HG03066 (cell line): ENCODE data around the gene CEP41.

Experiments used
- ATAC-seq: cut with Tn5 transposase; IDR thresholded peaks from one replicate; pipeline ENCODE4 v1.9.1; 2021; ENCODE audit warnings: low read depth; ENCODE audit not compliant: unreplicated experiment

CEP41 gene

DNA sequence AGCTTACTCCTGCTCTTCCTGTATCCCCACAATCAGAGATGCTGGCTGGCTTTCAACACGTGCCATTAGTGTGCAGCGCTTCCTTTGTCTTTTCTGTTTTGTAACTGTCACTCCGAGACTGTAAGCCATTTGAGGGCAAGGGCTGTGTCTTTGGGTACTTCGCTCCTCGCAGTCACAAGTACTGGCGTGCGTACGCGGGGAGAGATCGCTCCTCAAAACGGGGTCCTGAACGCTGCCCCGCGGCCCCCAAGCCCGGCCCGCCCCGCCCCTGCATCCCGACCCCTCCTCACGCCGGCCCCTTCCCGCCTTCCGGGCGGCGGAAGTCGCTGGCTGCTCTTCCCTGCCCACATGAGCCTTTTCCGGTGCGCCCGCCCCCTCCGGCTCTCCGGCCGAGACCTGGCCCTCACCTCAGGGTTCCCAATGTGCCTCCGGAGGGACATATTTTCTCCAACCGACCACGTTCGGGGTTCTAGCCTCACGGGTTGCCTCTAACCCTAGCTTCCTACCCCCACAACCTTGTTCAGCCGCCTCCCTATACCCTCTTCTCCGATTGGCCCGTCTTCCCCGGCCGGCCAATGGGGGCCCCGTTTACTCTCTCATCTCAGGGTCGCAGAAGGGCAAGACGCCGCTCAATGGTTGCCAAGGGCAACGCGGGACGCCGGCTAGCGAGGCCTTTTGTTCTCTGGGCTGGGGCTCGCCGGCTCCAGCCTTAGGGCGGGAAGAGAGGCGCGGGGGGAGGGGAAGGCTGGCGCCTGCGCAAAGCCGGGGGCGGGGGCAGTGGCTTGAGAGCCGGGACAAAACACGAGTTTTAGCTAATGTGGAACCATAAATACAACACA lies at the start of gene CEP41:
CEP41 (minus strand) TSS at position 490 of the 839 bp plus-strand sequence; CDS start at position 440, 50 bp downstream.
- ATAC-seq: peak; percentile 99

GRCh38 chr7:130490311-130490791 lies 49.5 kb upstream of the CEP41 start:
- no peak for ATAC-seq

DNA sequence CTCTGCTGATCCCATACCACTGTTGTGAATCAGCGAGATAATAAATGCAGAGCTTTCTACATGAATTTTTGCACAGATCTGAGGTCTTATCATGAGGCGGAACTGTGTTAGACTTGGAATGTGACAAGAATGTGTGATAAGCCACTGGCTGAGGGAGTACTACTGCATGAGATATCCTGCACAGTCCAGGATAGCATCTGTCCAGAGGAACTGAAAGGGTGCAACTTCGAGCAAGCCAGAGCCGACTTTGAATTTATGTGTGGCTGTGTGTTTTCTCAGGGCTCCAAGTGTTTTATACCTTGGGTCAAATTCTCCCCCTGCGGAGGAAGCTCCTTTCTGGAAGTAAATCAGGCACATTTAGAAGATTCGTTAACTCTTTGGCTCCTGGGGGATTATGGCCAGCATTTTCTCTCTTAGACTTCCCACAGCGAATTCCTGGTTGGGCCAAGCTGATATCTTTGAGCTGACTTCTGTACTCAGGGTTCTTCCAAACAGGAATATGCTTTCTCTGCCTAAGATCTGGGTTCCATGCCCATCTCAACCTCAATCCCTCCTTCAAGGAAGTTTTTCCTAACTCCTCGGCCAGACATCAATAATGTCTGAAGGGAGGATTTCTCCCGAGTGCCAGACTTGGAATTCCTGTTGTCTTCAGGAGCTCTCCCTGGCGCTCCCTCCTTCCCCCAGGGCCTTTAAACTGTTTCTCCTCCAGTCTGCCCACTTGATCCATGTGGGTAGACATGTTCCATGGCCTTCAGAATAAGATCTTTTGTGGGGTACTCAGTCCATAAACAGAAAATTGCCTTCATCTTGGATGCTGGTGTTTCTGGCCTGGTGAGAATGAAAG lies 48.5 kb upstream of the CEP41 start:
- ATAC-seq: no peak

DNA sequence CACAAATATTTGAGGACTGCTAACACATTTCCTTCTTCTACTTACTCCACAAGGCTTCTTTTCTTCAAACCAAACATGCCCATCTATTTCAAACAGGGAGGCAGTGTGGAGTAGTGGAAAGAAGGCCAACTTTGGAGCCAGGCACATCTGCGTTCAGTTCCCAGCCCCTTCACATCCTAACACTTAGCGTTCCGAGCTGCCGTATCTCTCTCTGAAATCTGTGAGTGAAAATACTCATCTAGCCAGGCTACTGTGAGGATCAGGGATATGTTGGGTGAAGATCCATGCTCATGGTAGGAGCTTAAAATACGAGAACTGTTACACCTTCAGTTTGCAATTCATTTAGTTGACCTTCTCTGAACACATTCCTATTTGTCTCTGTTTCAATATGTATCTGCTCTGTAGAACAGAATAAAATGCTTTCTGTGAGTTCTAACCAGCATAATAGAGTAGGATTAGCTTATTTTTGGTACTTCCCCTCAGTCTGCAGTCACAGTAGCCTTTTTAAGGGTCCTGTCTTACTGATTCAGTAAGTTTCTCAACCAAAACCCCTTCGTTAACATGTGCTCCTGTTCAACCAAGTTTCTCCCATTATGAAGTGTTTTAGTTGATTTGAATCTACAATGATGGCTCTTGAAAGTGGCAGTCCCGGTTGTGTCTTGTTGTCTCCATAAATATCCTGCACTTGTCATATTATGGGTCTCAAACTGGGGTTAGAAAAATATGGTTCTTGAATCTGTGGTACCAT lies 47.8 kb upstream of the CEP41 start:
- ATAC-seq: no peak

DNA sequence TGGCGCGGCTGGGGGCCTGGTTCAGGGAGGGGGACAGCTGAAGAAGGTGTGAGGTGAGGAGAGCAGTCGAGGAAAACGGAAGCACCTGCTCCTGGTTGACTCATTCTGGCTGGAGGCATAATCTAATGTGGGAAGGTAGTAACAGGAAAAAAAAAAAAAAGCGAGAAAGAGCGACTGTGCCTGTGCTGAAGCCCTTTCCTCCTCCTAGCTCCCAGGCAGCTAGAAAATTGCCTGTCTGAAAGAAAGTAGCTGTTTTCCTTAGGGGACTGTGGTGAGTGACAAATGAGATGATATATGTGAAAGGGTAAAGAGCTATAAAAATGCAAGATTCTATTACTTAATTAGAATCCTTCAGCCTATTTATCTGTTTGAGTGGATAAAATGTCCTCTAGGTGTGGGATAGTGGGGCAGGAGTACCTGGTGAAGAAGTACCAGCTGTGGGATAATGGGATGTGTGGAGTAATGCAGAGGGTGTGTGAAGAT lies 46.2 kb upstream of the CEP41 start:
- no peak for ATAC-seq

GRCh38 chr7:130486114-130486953 lies 45.5 kb upstream of the CEP41 start:
- ATAC-seq: no peak

GRCh38 chr7:130485734-130486113 lies 44.9 kb upstream of the CEP41 start:
- no peak for ATAC-seq

DNA sequence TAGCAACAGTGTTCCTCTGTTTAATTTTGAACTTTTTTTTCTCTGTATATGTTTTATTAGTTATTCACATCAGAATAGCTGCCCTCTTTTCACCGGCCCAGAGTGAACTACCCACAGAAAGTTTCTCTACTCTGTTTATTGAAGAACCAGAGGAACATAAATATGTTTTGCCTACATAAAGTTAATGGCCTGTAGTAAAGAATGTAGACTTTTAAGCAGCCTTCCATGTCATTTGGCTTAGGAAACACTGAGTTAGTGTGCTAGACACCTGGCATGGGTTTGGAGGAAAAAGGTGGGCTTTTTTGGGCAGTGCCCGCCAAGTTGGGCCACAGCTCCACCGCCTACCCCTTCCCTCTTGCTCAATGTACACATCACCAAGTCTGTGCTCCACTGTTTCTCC lies 42.2 kb upstream of the CEP41 start:
- ATAC-seq: no peak

- no peak for ATAC-seq
Observed at GRCh38 chr7:130481898-130482297, 41.1 kb upstream of the CEP41 start.

GRCh38 chr7:130479716-130480400 lies 39.0 kb upstream of the CEP41 start:
- no peak for ATAC-seq

DNA sequence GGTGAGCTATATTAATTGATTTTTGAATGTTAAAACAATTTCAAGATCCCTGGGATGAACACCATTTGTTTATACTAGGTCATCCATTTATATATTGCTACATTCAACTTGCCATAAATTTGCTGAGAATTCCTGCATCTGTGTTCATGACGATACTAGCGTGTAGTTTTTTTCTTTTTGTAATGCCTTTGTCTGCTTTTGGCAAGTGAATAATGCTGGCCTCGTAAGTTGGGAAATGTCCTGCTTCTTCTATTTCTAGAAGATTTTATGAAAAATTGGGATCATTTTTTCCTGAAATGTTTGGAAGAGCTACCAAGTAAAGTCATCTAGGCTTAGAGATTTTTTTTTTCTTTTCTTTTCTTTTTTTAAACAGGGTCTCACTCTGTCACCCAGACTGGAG lies 38.2 kb upstream of the CEP41 start:
- no peak for ATAC-seq

DNA sequence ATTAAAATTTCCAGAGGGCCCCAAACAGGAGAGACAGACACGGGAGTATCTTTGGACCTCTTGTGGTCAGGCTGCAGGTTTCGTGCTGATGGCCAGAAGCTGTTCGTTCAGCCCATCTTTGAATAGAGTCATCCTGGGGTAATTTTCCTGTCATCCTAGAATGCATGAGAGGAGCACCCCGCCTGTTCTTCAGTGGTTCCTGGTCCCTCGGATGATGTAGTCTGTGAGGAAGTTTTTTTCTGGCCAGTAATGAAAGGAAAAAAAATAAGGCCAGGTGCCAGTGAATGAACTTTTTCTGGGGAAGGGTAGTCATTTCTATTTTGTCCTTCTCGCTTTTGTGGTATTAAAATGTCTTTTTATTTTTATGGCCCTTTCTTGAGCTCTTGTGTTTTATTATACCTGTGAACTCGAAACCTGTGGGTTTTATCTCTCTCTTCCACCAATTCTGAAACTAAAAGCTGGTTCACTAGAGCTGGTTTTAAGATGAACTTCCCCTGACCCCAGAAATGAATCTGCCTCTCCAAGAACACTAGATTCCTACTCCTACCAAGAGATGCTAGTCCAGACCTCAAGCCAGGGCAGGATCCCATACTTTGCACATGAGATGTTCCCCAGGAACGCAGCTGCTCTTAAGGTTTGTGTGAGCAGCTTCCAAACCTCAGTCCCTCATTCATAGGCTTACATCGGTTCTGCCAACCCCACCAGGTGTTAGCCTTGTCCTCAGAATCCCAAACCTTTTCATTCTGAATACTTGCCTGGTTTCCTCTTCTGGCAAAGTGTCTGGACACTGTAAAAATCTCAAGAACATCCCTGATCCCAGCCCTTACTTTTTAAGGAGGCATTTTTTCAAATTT lies 35.7 kb upstream of the CEP41 start:
- ATAC-seq: peak; percentile 92

GRCh38 chr7:130475776-130476175 lies 35.0 kb upstream of the CEP41 start:
- ATAC-seq: no peak

GRCh38 chr7:130473876-130474275 lies 33.1 kb upstream of the CEP41 start:
- ATAC-seq: no peak

- no peak for ATAC-seq
Observed at GRCh38 chr7:130473289-130473688, 32.5 kb upstream of the CEP41 start.

DNA sequence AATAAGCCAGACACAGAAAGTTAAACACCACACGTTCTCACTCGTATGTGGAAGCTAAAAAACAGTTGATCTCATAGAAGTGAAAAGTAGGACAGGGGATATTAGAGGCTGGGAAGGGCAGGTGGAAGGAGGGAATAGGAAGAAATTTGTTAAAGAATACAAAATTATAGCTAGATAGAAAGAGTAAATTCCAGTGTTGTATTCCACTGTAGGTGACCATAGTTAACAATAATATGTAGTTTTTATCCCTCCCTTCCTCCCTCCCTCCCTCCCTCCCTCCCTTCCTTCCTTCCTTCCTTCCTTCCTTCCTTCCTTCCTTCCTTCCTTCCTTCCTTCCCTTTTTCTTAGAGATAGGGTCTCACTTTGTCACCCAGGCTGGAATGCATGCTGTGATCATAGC lies 31.2 kb upstream of the CEP41 start:
- no peak for ATAC-seq

GRCh38 chr7:130468612-130469011 lies 27.8 kb upstream of the CEP41 start:
- no peak for ATAC-seq
